T-helper 17 cell (primary cell): ENCODE data around the gene SPSB4. TPM values are rescaled to one million over a fixed set of nuclear protein-coding genes. Genes with fewer than 3 reads are reported as not detected.

Source experiments
- ATAC-seq: fragments of 150-1000 bp; cut with Tn5 transposase; 2 replicates; pipeline ENCODE4 v1.10.0; 2021; ENCODE audit warnings: mild to moderate bottlenecking, moderate library complexity
- DNase-seq, 3 donors: peaks; one replicate each; pipeline versions ENCODE4 v3.0.0 to v3.0.0-alpha.2; 2020 to 2021
- H3K9me3 ChIP-seq: one replicate; pipeline ENCODE4 v1.7.0; 2013; ENCODE audit warnings: low read length, mild to moderate bottlenecking; ENCODE audit not compliant: control insufficient read depth, poor library complexity, severe bottlenecking
- H3K27ac Mint-ChIP-seq: one replicate; pipeline ENCODE4 v1.8.0; 2022; ENCODE audit warnings: mild to moderate bottlenecking, moderate library complexity, mixed read lengths
- H3K27me3 Mint-ChIP-seq: one replicate; pipeline ENCODE4 v1.8.0; 2022; ENCODE audit warnings: mixed read lengths
- H3K36me3 Mint-ChIP-seq: one replicate; pipeline ENCODE4 v1.8.0; 2022; ENCODE audit warnings: low read depth, mixed read lengths
- H3K4me1 Mint-ChIP-seq: one replicate; pipeline ENCODE4 v1.8.0; 2022; ENCODE audit warnings: mild to moderate bottlenecking, mixed read lengths
- H3K4me3 Mint-ChIP-seq: one replicate; pipeline ENCODE4 v1.8.0; 2022; ENCODE audit warnings: mild to moderate bottlenecking, moderate library complexity, mixed read lengths
- total RNA-seq, 4 donors: library from RNA in 2 of 4; stranded (reverse) in 2 of 4; gene quantifications; one replicate each; pipeline ENCODE4 v1.2.3 and lab custom pipeline; 2022 to 2026

Gene SPSB4
- total RNA-seq, 2 donors from 2014 or later = not detected

DNA sequence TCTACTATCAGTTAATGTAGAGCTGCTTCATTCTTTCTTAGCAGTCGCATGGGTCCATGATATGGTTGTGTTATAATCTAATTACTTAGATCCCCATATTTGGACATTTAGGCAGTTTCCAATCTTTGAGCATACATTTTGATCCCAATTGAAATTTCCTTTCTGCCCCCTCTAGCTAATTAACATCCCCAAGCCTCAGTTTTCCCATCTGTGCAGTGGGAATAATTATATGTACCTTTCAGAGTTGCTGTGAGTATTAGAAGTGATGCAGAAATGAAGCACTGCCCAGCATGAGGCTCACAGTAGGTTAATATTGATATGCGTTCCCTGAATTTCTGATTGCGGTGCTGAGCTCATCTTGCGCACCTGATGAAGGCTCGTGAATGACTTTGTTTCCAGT, 21.8 kb downstream of the SPSB4 start:
- Mint-ChIP-seq H3K27ac (no peak overlapping the region), H3K27me3 (peaks cover 32% of the 10 kb centered on the region), H3K4me3 (no peak overlapping the region), H3K4me1 (peaks cover 8% of the 10 kb centered on the region), H3K36me3 (no peaks in the 10 kb centered on the region)
- H3K9me3 ChIP-seq = no peaks in the 10 kb centered on the region
- DNase-seq = no peak
- ATAC-seq = no peak

GRCh38 chr3:141073580-141073979, 22.4 kb downstream of the SPSB4 start:
- ATAC-seq (no peak), DNase-seq (no peak)
- Mint-ChIP-seq H3K4me1 (peaks cover 8% of the 10 kb centered on the region), H3K36me3 (no peaks in the 10 kb centered on the region), H3K4me3 (no peak overlapping the region), H3K27me3 (peaks cover 38% of the 10 kb centered on the region), H3K27ac (no peak overlapping the region)
- H3K9me3 ChIP-seq = no peaks in the 10 kb centered on the region

GRCh38 chr3:141074529-141074928, 23.4 kb downstream of the SPSB4 start:
- H3K4me1 Mint-ChIP-seq = peaks cover 9% of the 10 kb centered on the region
- no peak for DNase-seq
- H3K4me3 Mint-ChIP-seq = no peak overlapping the region
- no peaks in the 10 kb centered on the region for H3K36me3 Mint-ChIP-seq
- no peak for ATAC-seq
- peaks cover 39% of the 10 kb centered on the region for H3K27me3 Mint-ChIP-seq
- no peak overlapping the region for H3K27ac Mint-ChIP-seq
- no peaks in the 10 kb centered on the region for H3K9me3 ChIP-seq

DNA sequence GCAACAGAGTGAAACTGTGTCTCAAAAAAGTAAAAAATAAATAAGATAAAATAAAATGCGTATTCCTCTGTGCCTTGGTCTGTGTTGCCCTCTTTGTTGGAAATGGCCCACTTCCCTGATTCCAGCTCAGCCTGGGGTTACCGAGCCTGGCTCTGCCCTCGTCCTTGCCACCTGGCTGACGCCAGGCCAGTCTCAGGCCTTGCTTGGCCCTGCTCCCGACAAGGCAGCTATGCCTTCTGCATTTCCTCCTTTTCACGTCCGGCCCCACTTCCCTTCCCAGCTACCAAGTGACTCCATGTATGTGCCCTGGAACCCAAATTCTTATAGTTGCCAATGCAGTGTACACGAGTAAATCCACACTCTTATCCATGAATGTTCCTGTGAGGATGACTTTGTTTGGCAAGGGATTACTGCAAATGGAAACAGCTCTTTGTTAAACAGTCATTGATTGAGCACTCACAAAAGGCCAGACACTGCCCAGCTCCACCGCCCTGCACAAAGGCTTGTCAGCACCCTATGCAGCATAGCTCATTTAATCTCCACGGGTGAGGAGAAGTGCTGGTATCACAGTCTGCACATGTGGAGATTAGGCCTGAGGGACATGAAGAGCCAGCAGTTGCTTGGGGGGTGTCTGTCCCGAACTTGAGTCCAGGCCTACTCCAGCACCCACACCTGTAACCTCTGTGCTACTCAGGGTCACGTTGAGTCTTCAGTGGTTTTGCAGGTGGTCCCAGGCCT, 25.1 kb downstream of the SPSB4 start:
- ATAC-seq (no peak), DNase-seq (no peak)
- Mint-ChIP-seq H3K36me3 (no peaks in the 10 kb centered on the region), H3K27me3 (peaks cover 41% of the 10 kb centered on the region), H3K4me1 (peaks cover 11% of the 10 kb centered on the region), H3K27ac (no peak overlapping the region), H3K4me3 (no peak overlapping the region)
- H3K9me3 ChIP-seq = no peaks in the 10 kb centered on the region

DNA sequence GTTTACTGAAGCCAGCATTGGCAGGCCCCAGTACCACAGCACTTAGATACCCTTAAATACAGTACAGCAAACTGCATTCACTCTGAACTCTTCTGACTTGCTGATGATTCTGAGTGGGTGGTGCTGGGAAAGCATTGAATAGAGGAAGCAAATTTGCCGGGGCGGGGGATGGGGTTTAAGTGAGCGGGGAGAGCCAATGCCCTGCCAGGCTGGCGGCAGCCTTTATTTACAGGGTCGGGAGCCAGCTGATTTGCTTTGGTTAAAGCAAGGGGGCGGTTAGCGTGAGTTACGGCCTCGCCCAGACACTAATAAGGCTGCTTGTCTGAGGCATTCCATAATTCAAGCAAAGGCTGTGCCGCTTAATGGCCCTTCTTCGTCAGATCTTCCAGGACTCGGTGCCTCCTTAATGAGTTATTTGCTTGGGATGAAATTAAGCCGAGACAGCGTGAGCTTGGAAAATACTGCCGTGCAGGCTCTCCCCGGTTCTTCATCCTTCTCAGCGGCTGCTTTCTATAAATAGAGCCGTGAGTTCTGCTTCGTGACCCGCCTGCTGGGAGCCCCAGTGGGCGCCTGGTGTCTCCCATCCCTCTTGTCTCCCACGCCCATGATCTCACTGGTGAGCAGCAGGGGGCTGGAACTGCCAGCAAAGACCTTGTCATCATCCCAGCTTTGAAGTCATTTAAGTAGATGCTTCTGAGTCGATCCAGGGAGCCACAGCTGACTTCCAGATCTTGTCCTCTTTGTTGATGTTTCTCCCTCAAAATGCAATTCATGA, 25.8 kb downstream of the SPSB4 start:
- Mint-ChIP-seq H3K4me1 (peaks cover 11% of the 10 kb centered on the region), H3K27ac (no peak overlapping the region), H3K27me3 (peaks cover 42% of the 10 kb centered on the region), H3K36me3 (no peaks in the 10 kb centered on the region), H3K4me3 (peak overlapping the region; percentile 71)
- DNase-seq (no peak), ATAC-seq (no peak)
- no peaks in the 10 kb centered on the region for H3K9me3 ChIP-seq

GRCh38 chr3:141077631-141078030, 26.5 kb downstream of the SPSB4 start:
- H3K4me1 Mint-ChIP-seq = peaks cover 9% of the 10 kb centered on the region
- ATAC-seq (no peak), DNase-seq (no peak)
- H3K9me3 ChIP-seq = no peaks in the 10 kb centered on the region
- H3K4me3 Mint-ChIP-seq = no peak overlapping the region
- H3K27ac Mint-ChIP-seq = no peak overlapping the region
- no peaks in the 10 kb centered on the region for H3K36me3 Mint-ChIP-seq
- peaks cover 48% of the 10 kb centered on the region for H3K27me3 Mint-ChIP-seq

GRCh38 chr3:141078200-141078599, 27.1 kb downstream of the SPSB4 start:
- no peak for DNase-seq
- no peaks in the 10 kb centered on the region for H3K36me3 Mint-ChIP-seq
- no peak overlapping the region for H3K27ac Mint-ChIP-seq
- no peak overlapping the region for H3K4me3 Mint-ChIP-seq
- peaks cover 54% of the 10 kb centered on the region for H3K27me3 Mint-ChIP-seq
- H3K4me1 Mint-ChIP-seq = peaks cover 9% of the 10 kb centered on the region
- H3K9me3 ChIP-seq = no peaks in the 10 kb centered on the region
- ATAC-seq = no peak

DNA sequence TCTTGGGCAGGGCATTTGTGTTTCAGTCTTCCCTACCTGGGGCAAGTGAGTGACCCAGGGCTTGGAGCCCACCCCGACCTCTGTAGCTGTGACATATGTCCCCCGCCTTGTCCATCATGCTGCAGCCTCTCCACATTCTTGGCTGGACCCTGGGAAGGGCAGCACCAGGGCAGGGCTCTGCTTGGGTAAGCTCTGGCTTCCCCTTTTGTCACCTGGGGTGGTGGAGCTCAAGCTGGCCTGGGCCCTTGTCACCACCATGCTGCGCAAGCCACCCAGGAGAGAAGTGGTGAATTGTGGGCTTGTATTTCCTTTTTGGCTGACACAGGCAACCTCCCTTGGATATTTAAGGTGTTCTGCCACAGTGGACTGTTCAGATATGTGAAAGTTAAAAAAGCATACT, 29.3 kb downstream of the SPSB4 start:
- no peak overlapping the region for H3K4me3 Mint-ChIP-seq
- peaks cover 11% of the 10 kb centered on the region for H3K4me1 Mint-ChIP-seq
- ATAC-seq = no peak
- no peak for DNase-seq
- no peaks in the 10 kb centered on the region for H3K36me3 Mint-ChIP-seq
- no peak overlapping the region for H3K27ac Mint-ChIP-seq
- peaks cover 67% of the 10 kb centered on the region for H3K27me3 Mint-ChIP-seq
- H3K9me3 ChIP-seq = no peaks in the 10 kb centered on the region

- no peaks in the 10 kb centered on the region for H3K9me3 ChIP-seq
- Mint-ChIP-seq H3K27ac (no peak overlapping the region), H3K36me3 (no peaks in the 10 kb centered on the region), H3K27me3 (peaks cover 72% of the 10 kb centered on the region), H3K4me1 (peaks cover 9% of the 10 kb centered on the region), H3K4me3 (no peak overlapping the region)
- ATAC-seq (no peak), DNase-seq (no peak)
Observed at GRCh38 chr3:141081141-141081795, 30.1 kb downstream of the SPSB4 start.

DNA sequence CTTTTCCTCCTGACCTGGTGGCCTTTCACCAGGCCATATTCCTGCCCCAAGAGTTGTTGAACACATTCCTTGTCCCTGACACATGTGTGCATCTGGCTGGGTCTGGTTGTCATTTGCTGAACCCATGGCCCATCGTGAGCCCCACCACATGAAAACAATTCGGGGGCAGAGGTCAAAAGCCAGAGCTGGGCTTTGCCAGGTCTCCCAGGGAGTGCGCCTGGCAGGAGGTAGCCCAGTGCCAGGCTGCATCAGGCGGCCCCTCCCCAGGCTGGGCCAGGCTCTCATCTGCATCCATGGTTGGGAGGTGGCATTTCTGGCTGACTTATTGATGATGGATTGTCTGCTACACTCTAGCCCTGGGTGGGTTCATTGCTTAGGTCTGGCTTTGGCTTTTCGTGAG, 30.9 kb downstream of the SPSB4 start:
- no peaks in the 10 kb centered on the region for H3K9me3 ChIP-seq
- Mint-ChIP-seq H3K4me1 (peaks cover 9% of the 10 kb centered on the region), H3K27me3 (peaks cover 72% of the 10 kb centered on the region), H3K4me3 (no peak overlapping the region), H3K36me3 (no peaks in the 10 kb centered on the region), H3K27ac (no peak overlapping the region)
- ATAC-seq (no peak), DNase-seq (no peak)

- no peak overlapping the region for H3K27ac Mint-ChIP-seq
- no peaks in the 10 kb centered on the region for H3K9me3 ChIP-seq
- H3K27me3 Mint-ChIP-seq = peaks cover 69% of the 10 kb centered on the region
- ATAC-seq (no peak), DNase-seq (no peak)
- H3K36me3 Mint-ChIP-seq = no peaks in the 10 kb centered on the region
- H3K4me1 Mint-ChIP-seq = peaks cover 5% of the 10 kb centered on the region
- H3K4me3 Mint-ChIP-seq = no peak overlapping the region
Observed at GRCh38 chr3:141083226-141083625, 32.1 kb downstream of the SPSB4 start.

DNA sequence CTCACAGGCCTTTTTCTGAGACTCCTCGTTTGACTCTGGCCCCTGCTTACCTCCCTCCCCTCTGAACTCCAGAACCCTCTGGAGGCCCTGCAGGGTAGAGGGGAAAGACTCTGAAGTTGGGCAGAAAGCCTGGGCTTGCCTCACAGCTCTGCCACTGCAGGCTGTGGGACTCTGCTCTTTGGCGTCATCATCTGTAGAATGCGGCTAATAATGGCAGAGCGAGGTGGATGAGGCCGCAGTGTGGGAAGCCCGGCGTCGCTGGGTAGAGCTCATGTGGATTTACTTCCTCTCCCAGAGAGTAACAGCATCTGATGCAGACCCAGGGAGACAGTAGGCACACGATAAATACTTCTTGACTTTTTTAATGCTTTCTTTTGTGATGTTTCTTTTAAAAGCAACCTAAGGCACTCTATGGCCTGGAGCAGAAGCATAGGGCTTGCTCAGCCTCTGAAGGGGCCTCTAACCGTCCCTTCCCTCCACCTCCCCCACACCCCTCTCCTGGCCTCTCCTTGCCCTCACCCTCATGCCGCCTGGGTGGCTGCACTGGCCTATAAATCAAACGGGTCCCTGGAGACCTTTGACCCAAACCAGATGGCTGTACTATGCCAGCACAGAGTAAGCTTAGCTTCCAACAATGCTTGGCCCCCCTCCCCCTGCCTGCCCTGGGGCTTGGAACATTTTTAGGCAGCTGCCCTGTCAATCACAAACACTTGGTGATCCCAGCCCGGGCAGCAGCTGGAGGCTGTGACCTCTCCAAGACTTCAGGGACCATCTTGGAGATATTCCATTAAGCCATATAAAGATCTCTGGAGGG, 32.9 kb downstream of the SPSB4 start:
- no peak for DNase-seq
- Mint-ChIP-seq H3K4me3 (no peak overlapping the region), H3K4me1 (peaks cover 8% of the 10 kb centered on the region), H3K27ac (no peak overlapping the region), H3K27me3 (peaks cover 69% of the 10 kb centered on the region), H3K36me3 (peaks cover 2% of the 10 kb centered on the region)
- no peak for ATAC-seq
- H3K9me3 ChIP-seq = no peaks in the 10 kb centered on the region
